ENCODE results near the gene CCDC102A.

DNA sequence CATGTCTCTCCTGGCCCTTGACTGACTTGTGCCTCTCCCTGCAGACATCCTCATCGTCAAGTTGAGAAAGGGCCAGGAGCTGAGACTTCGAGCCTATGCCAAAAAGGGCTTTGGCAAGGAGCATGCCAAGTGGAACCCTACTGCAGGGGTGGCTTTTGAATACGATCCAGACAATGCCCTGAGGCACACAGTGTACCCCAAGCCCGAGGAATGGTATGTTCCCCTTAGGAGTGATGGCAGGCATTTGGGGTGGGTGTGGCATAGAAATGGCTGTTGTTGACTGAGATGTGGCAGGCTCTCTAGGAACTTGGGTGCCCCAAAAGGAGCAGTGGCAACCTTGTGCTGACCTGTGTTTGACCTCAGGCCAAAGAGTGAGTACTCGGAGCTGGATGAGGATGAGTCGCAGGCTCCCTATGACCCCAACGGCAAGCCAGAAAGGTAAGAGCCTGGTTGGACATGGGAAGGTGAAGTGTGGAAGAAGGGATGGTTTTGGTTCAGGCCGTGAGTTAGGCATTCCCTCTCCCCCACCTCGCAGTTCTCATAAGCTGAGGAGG, 66.4 kb downstream of the CCDC102A start:
- TF ChIP-seq EZH2 (IDR thresholded peaks at IDR 0.05) (no peak), SRF (IDR thresholded peaks at IDR 0.05; ENCODE audit: low read depth) (no peak), POLR2AphosphoS5 (IDR thresholded peaks at IDR 0.05; ENCODE audit: low read depth, low read length) (no peak), RAD21 (IDR thresholded peaks at IDR 0.05; ENCODE audit: low read depth) (no peak), POLR2A (IDR thresholded peaks at IDR 0.05; ENCODE audit: borderline replicate concordance, extremely low read depth, insufficient read depth, insufficient read length) (no peak), EZH2phosphoT487 (IDR thresholded peaks at IDR 0.05; ENCODE audit: borderline replicate concordance) (no peak), YY1 (IDR thresholded peaks at IDR 0.05; ENCODE audit: extremely low read depth, insufficient replicate concordance, low read depth, low read length) (no peak), JUND (IDR thresholded peaks at IDR 0.05) (no peak)
- TF ChIP-seq, protein P1, sequence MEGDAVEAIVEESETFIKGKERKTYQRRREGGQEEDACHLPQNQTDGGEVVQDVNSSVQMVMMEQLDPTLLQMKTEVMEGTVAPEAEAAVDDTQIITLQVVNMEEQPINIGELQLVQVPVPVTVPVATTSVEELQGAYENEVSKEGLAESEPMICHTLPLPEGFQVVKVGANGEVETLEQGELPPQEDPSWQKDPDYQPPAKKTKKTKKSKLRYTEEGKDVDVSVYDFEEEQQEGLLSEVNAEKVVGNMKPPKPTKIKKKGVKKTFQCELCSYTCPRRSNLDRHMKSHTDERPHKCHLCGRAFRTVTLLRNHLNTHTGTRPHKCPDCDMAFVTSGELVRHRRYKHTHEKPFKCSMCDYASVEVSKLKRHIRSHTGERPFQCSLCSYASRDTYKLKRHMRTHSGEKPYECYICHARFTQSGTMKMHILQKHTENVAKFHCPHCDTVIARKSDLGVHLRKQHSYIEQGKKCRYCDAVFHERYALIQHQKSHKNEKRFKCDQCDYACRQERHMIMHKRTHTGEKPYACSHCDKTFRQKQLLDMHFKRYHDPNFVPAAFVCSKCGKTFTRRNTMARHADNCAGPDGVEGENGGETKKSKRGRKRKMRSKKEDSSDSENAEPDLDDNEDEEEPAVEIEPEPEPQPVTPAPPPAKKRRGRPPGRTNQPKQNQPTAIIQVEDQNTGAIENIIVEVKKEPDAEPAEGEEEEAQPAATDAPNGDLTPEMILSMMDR (IDR thresholded peaks at IDR 0.05 in 2 of 3, conservative IDR thresholded peaks at IDR 0.05 in 1 of 3; ENCODE audit: borderline replicate concordance in 1 of 3, insufficient read depth in 1 of 3, low read depth in 2 of 3, low read length in 2 of 3), result no peak
- TF ChIP-seq, protein P2, sequence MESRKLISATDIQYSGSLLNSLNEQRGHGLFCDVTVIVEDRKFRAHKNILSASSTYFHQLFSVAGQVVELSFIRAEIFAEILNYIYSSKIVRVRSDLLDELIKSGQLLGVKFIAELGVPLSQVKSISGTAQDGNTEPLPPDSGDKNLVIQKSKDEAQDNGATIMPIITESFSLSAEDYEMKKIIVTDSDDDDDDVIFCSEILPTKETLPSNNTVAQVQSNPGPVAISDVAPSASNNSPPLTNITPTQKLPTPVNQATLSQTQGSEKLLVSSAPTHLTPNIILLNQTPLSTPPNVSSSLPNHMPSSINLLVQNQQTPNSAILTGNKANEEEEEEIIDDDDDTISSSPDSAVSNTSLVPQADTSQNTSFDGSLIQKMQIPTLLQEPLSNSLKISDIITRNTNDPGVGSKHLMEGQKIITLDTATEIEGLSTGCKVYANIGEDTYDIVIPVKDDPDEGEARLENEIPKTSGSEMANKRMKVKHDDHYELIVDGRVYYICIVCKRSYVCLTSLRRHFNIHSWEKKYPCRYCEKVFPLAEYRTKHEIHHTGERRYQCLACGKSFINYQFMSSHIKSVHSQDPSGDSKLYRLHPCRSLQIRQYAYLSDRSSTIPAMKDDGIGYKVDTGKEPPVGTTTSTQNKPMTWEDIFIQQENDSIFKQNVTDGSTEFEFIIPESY (IDR thresholded peaks at IDR 0.05; ENCODE audit: extremely low read depth, insufficient replicate concordance, low read length), result no peak

All from HCT116 (cell line).